Stomach (tissue), 4 donors: ENCODE measurements around the gene PSMD3.

Source experiments
- EP300 ChIP-seq: sonication (generic); formaldehyde crosslinking; IDR thresholded peaks from one replicate; pipeline ENCODE4 v1.6.1; 2017; ENCODE audit warnings: antibody characterized with exemption
- POLR2AphosphoS5 ChIP-seq, 3 donors: sonication (generic); formaldehyde crosslinking; IDR thresholded peaks; one replicate each; pipeline ENCODE4 v1.6.1; 2016; ENCODE audit warnings: antibody characterized with exemption in 3 of 3
- TF ChIP-seq, protein P1 (sequence below), 7 experiments: fragments of 450-650 bp in 4 of 7; fragments of 200-600 bp in 3 of 7; sonication (generic) in 3 of 7; IDR thresholded peaks; one replicate each; pipeline ENCODE4 v1.5.1; 2016 to 2019; ENCODE audit warnings: antibody characterized with exemption in 7 of 7, control low read depth in 2 of 7, mild to moderate bottlenecking in 1 of 7

DNA sequence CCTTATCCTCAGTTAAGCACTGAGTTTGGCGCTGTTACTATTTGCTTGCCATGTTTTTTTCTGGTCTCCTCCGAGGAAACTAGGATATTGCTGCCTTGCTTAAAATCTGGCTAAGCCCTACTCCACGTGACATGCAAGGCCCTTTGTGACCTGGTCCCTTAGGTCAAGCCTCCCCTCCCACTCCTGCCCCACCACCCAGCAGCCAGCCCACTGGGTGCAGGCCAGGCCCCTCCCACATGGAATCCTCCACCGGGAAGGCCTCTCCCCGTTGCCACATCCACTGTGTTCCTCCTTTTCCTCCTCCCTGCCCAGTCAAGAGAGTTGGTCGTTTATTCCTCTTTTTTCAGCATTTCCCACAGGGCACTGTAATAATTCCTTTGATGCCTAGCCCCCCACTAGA lies 16.2 kb downstream of the PSMD3 start:
- TF ChIP-seq, protein P1, sequence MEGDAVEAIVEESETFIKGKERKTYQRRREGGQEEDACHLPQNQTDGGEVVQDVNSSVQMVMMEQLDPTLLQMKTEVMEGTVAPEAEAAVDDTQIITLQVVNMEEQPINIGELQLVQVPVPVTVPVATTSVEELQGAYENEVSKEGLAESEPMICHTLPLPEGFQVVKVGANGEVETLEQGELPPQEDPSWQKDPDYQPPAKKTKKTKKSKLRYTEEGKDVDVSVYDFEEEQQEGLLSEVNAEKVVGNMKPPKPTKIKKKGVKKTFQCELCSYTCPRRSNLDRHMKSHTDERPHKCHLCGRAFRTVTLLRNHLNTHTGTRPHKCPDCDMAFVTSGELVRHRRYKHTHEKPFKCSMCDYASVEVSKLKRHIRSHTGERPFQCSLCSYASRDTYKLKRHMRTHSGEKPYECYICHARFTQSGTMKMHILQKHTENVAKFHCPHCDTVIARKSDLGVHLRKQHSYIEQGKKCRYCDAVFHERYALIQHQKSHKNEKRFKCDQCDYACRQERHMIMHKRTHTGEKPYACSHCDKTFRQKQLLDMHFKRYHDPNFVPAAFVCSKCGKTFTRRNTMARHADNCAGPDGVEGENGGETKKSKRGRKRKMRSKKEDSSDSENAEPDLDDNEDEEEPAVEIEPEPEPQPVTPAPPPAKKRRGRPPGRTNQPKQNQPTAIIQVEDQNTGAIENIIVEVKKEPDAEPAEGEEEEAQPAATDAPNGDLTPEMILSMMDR (IDR thresholded peaks at IDR 0.05), result no peak
- TF ChIP-seq POLR2AphosphoS5 (IDR thresholded peaks at IDR 0.05), result no peak
- no peak for TF ChIP-seq EP300
